WTC11 (cell line): ENCODE measurements around the gene ESRP2. TPM values are rescaled to one million over a fixed set of nuclear protein-coding genes. Genes with fewer than 3 reads are reported as not detected.

Source experiments
- ATAC-seq: fragments of 200-7000 bp; cut with Tn5 transposase; 2 replicates; pipeline ENCODE4 v1.10.0; 2021; ENCODE audit warnings: mild to moderate bottlenecking, moderate library complexity
- CTCF ChIA-PET: fragments of 300-600 bp; sonication (Branson Sonifier 250); formaldehyde crosslinking; loops from one replicate; lab custom pipeline; 2021; ENCODE audit warnings: antibody characterized with exemption; lab: Charles Lee
- POLR2A ChIA-PET: fragments of 350-600 bp; sonication (Branson Sonifier 250); formaldehyde crosslinking; loops from one replicate; lab custom pipeline; 2021; ENCODE audit warnings: antibody characterized with exemption; lab: Charles Lee
- DNase-seq: peaks from one replicate; pipeline ENCODE4 v3.0.0; 2021; ENCODE audit warnings: low spot score
- H3K27ac Mint-ChIP-seq: 2 replicates; pipeline ENCODE4 v1.8.0; 2021; ENCODE audit warnings: mixed read lengths
- H3K27me3 Mint-ChIP-seq: 2 replicates; pipeline ENCODE4 v1.8.0; 2021; ENCODE audit warnings: low read depth, mild to moderate bottlenecking, moderate library complexity, mixed read lengths
- H3K36me3 Mint-ChIP-seq: 2 replicates; pipeline ENCODE4 v1.8.0; 2021; ENCODE audit warnings: mixed read lengths
- H3K4me1 Mint-ChIP-seq: 2 replicates; pipeline ENCODE4 v1.8.0; 2022; ENCODE audit warnings: mixed read lengths
- H3K4me3 Mint-ChIP-seq: 2 replicates; pipeline ENCODE4 v1.8.0; 2021; ENCODE audit warnings: mild to moderate bottlenecking, moderate library complexity, mixed read lengths
- H3K9me3 Mint-ChIP-seq: 2 replicates; pipeline ENCODE4 v1.8.0; 2021; ENCODE audit warnings: mixed read lengths
- CREM ChIP-seq: sonication (generic); formaldehyde crosslinking; IDR thresholded peaks from 2 replicates; pipeline ENCODE4 v1.8.1; 2022; ENCODE audit warnings: mild to moderate bottlenecking, missing genetic modification reagents, moderate library complexity
- FOXK1 ChIP-seq: sonication (generic); formaldehyde crosslinking; IDR thresholded peaks from 2 replicates; pipeline ENCODE4 v1.8.0; 2022; ENCODE audit warnings: mild to moderate bottlenecking, moderate library complexity, missing genetic modification reagents
- FOXP1 ChIP-seq: sonication (generic); formaldehyde crosslinking; IDR thresholded peaks from 2 replicates; pipeline ENCODE4 v1.8.0; 2022; ENCODE audit warnings: missing genetic modification reagents, mild to moderate bottlenecking, moderate library complexity, borderline replicate concordance
- GABPB1 ChIP-seq: sonication (generic); formaldehyde crosslinking; IDR thresholded peaks from 2 replicates; pipeline ENCODE4 v1.8.1; 2023; ENCODE audit warnings: mild to moderate bottlenecking, missing genetic modification reagents
- KAT7 ChIP-seq: sonication (generic); formaldehyde crosslinking; IDR thresholded peaks from 2 replicates; pipeline ENCODE4 v1.8.1; 2023; ENCODE audit warnings: missing genetic modification reagents, mild to moderate bottlenecking, borderline replicate concordance
- MXD4 ChIP-seq: fragments of 250-450 bp; sonication (Bioruptor Pico); IDR thresholded peaks from 2 replicates; pipeline ENCODE4 v1.8.0; 2021; ENCODE audit warnings: mild to moderate bottlenecking, moderate library complexity, borderline replicate concordance
- MYBL2 ChIP-seq: sonication (generic); formaldehyde crosslinking; IDR thresholded peaks from 2 replicates; pipeline ENCODE4 v1.8.1; 2023; ENCODE audit warnings: mild to moderate bottlenecking, moderate library complexity, missing genetic modification reagents
- NFATC4 ChIP-seq: fragments of 250-450 bp; sonication (Bioruptor Pico); IDR thresholded peaks from 2 replicates; pipeline ENCODE4 v1.9.0; 2021; ENCODE audit warnings: mild to moderate bottlenecking
- OVOL2 ChIP-seq: fragments of 250-450 bp; sonication (Bioruptor Pico); IDR thresholded peaks from 2 replicates; pipeline ENCODE4 v1.9.0; 2021; ENCODE audit warnings: mild to moderate bottlenecking, borderline replicate concordance
- SMAD4 ChIP-seq: sonication (generic); formaldehyde crosslinking; IDR thresholded peaks from 2 replicates; pipeline ENCODE4 v1.8.0; 2022; ENCODE audit warnings: mild to moderate bottlenecking, missing genetic modification reagents
- SP1 ChIP-seq: sonication (generic); formaldehyde crosslinking; conservative IDR thresholded peaks from 2 replicates; pipeline ENCODE4 v1.8.1; 2022; ENCODE audit warnings: missing genetic modification reagents
- TP53 ChIP-seq: sonication (generic); formaldehyde crosslinking; IDR thresholded peaks from 2 replicates; pipeline ENCODE4 v1.8.1; 2023; ENCODE audit warnings: mild to moderate bottlenecking, missing genetic modification reagents
- ZBTB21 ChIP-seq: sonication (generic); formaldehyde crosslinking; IDR thresholded peaks from 2 replicates; pipeline ENCODE4 v1.8.1; 2023; ENCODE audit warnings: mild to moderate bottlenecking, missing genetic modification reagents, borderline replicate concordance
- ZNF263 ChIP-seq: sonication (generic); formaldehyde crosslinking; IDR thresholded peaks from 2 replicates; pipeline ENCODE4 v1.8.1; 2022; ENCODE audit warnings: low read depth, mild to moderate bottlenecking, moderate library complexity, missing genetic modification reagents
- ZNF671 ChIP-seq: fragments of 250-450 bp; sonication (Bioruptor Pico); IDR thresholded peaks from 2 replicates; pipeline ENCODE4 v1.8.0; 2021; ENCODE audit warnings: mild to moderate bottlenecking
- total RNA-seq: library from RNA; stranded (reverse); gene quantifications from 3 replicates; pipeline ENCODE4 v1.2.3, GENCODE V29; 2021
- TF ChIP-seq, protein P1 (sequence below): sonication (generic); formaldehyde crosslinking; IDR thresholded peaks from 2 replicates; pipeline ENCODE4 v1.8.1; 2022; ENCODE audit warnings: missing genetic modification reagents, borderline replicate concordance
- TF ChIP-seq, protein P2 (sequence below): sonication (generic); formaldehyde crosslinking; IDR thresholded peaks from 2 replicates; pipeline ENCODE4 v1.8.1; 2023; ENCODE audit warnings: mild to moderate bottlenecking, missing genetic modification reagents, moderate library complexity
- TF ChIP-seq, protein P3 (sequence below): sonication (generic); formaldehyde crosslinking; conservative IDR thresholded peaks from 2 replicates; pipeline ENCODE4 v1.8.1; 2023; ENCODE audit warnings: mild to moderate bottlenecking, low read depth, missing genetic modification reagents, moderate library complexity
- TF ChIP-seq, protein P4 (sequence below): sonication (generic); formaldehyde crosslinking; IDR thresholded peaks from 2 replicates; pipeline ENCODE4 v1.8.0; 2022; ENCODE audit warnings: missing genetic modification reagents
- TF ChIP-seq, protein P5 (sequence below): sonication (generic); formaldehyde crosslinking; IDR thresholded peaks from 2 replicates; pipeline ENCODE4 v1.8.1; 2022; ENCODE audit warnings: mild to moderate bottlenecking, moderate library complexity, missing genetic modification reagents
- TF ChIP-seq, protein P6 (sequence below): sonication (generic); formaldehyde crosslinking; IDR thresholded peaks from 2 replicates; pipeline ENCODE4 v1.8.1; 2023; ENCODE audit warnings: mild to moderate bottlenecking, missing genetic modification reagents
- TF ChIP-seq, protein P7 (sequence below): fragments of 250-450 bp; sonication (Bioruptor Pico); IDR thresholded peaks from 2 replicates; pipeline ENCODE4 v1.9.0; 2021; ENCODE audit warnings: mild to moderate bottlenecking

Gene ESRP2
- total RNA-seq, 1 experiment from 2014 or later: 55.0 TPM

DNA sequence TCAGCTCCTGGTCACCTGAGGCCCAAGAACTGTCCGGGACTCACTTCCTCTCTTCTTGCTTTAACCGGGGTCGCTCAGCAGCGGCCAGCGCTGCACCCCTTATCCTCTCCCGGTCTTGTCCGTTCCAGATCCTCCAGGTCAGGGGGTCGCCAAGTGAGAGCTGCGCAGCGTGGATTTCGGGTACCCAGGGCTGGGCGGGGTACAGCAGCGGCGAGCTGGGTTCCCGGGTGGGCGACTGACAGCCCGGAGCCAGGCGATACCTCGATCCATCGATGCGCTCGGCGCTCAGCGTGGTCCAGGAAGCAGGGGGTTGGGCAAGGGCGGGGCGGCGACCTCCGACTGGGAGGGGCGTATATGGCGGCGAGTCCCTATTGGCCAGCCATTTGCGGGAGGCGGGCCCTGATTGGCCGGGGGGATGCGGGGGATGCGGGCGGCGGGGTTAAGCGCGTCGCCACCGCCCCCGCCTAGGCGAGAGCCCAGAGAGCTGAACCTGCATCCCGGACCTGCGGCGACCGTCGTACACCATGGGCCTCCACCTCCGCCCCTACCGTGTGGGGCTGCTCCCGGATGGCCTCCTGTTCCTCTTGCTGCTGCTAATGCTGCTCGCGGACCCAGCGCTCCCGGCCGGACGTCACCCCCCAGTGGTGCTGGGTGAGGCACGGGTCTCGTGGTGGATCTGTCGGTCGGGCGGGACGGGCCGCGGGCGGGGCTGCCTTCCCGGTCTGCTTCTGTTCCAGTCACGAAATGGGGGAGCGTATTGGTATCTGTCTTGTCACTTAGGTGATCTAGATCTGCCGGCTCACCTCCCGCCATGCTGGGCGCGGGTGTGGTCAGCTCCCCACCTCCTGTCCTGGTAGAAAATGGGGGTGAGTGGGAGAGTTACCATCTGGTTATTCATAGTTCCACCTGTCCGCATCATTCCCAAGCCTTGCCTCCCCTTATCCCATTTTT, 9.3 kb upstream of the ESRP2 start, which contains the start of gene PLA2G15 (continued):
- TF ChIP-seq ZBTB21: 0 out of 2 replicates have a peak, but pooled peaks have one; percentile 3
- peak; percentile 68; the same call in 1 of the 2 replicates for TF ChIP-seq MYBL2 (CRISPR knock-in tag)
- peak; percentile 55; the same call in 1 of the 2 replicates for TF ChIP-seq FOXK1
- TF ChIP-seq SP1 (CRISPR knock-in tag): peak; percentile 99
- TF ChIP-seq SMAD4: no peak
- no peak for TF ChIP-seq ZNF671 (CRISPR knock-in tag)
- TF ChIP-seq GABPB1 (CRISPR knock-in tag): peak; percentile 56

DNA sequence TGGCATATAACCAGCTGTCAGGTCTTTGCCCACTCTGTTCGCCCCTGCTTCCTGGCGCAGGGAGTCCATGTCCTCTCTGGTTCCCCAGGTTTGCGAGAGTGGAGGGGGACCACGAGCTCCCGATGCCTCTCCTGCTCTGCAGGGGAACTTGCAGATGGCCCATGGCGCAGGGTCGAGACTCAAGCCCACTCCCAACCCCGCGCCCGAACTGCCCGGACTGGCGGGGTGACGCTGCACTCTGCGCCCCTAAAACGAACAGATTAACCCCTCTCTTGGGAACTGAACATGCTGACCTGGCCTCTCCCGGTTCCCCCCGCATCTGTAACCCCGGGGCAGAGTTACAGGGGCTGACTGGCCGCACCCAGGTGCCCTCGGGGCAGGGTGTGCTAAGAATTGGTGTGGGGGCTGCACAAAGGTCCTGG, 8.6 kb upstream of the ESRP2 start:
- peak overlapping the region; percentile 97 for H3K4me3 Mint-ChIP-seq

More for the DNA sequence above, 8.6 kb upstream of the ESRP2 start:
- no peak for ATAC-seq
- peaks cover 8% of the 10 kb centered on the region for H3K4me1 Mint-ChIP-seq
- peaks cover 40% of the 10 kb centered on the region for H3K27me3 Mint-ChIP-seq
- DNase-seq: no peak
- ChIA-PET POLR2A (interaction anchor here (0.9 kb wide), 1 partner anchor 159 kb away, joined by 3 read pairs; the partner anchor contains the start of gene NFATC3), CTCF (interaction anchor here (1.2 to 2.8 kb wide), 5 partner anchors 13 to 151 kb away, joined by 4 to 28 read pairs (median 5); partner anchors contain the start of gene SLC7A6)
- no peaks in the 10 kb centered on the region for H3K36me3 Mint-ChIP-seq
- H3K27ac Mint-ChIP-seq: no peak overlapping the region
- TF ChIP-seq FOXP1 (CRISPR knock-in tag): no peak
- TF ChIP-seq OVOL2 (CRISPR knock-in tag): no peak
- 0 out of 2 replicates have a peak, but pooled peaks have one; percentile 5 for TF ChIP-seq ZNF263 (CRISPR knock-in tag)
- no peak for TF ChIP-seq MXD4
- TF ChIP-seq, protein P1, sequence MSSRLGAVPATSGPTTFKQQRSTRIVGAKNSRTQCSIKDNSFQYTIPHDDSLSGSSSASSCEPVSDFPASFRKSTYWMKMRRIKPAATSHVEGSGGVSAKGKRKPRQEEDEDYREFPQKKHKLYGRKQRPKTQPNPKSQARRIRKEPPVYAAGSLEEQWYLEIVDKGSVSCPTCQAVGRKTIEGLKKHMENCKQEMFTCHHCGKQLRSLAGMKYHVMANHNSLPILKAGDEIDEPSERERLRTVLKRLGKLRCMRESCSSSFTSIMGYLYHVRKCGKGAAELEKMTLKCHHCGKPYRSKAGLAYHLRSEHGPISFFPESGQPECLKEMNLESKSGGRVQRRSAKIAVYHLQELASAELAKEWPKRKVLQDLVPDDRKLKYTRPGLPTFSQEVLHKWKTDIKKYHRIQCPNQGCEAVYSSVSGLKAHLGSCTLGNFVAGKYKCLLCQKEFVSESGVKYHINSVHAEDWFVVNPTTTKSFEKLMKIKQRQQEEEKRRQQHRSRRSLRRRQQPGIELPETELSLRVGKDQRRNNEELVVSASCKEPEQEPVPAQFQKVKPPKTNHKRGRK (CRISPR knock-in tag): no peak
- no peak for TF ChIP-seq NFATC4 (CRISPR knock-in tag)
- no peak for TF ChIP-seq KAT7 (CRISPR knock-in tag)
- TF ChIP-seq TP53 (CRISPR knock-in tag): no peak
- TF ChIP-seq, protein P2, sequence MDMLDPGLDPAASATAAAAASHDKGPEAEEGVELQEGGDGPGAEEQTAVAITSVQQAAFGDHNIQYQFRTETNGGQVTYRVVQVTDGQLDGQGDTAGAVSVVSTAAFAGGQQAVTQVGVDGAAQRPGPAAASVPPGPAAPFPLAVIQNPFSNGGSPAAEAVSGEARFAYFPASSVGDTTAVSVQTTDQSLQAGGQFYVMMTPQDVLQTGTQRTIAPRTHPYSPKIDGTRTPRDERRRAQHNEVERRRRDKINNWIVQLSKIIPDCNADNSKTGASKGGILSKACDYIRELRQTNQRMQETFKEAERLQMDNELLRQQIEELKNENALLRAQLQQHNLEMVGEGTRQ (CRISPR knock-in tag): no peak
- no peak for TF ChIP-seq CREM (CRISPR knock-in tag)
- TF ChIP-seq, protein P3, sequence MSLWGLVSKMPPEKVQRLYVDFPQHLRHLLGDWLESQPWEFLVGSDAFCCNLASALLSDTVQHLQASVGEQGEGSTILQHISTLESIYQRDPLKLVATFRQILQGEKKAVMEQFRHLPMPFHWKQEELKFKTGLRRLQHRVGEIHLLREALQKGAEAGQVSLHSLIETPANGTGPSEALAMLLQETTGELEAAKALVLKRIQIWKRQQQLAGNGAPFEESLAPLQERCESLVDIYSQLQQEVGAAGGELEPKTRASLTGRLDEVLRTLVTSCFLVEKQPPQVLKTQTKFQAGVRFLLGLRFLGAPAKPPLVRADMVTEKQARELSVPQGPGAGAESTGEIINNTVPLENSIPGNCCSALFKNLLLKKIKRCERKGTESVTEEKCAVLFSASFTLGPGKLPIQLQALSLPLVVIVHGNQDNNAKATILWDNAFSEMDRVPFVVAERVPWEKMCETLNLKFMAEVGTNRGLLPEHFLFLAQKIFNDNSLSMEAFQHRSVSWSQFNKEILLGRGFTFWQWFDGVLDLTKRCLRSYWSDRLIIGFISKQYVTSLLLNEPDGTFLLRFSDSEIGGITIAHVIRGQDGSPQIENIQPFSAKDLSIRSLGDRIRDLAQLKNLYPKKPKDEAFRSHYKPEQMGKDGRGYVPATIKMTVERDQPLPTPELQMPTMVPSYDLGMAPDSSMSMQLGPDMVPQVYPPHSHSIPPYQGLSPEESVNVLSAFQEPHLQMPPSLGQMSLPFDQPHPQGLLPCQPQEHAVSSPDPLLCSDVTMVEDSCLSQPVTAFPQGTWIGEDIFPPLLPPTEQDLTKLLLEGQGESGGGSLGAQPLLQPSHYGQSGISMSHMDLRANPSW (CRISPR knock-in tag): no peak
- TF ChIP-seq, protein P4, sequence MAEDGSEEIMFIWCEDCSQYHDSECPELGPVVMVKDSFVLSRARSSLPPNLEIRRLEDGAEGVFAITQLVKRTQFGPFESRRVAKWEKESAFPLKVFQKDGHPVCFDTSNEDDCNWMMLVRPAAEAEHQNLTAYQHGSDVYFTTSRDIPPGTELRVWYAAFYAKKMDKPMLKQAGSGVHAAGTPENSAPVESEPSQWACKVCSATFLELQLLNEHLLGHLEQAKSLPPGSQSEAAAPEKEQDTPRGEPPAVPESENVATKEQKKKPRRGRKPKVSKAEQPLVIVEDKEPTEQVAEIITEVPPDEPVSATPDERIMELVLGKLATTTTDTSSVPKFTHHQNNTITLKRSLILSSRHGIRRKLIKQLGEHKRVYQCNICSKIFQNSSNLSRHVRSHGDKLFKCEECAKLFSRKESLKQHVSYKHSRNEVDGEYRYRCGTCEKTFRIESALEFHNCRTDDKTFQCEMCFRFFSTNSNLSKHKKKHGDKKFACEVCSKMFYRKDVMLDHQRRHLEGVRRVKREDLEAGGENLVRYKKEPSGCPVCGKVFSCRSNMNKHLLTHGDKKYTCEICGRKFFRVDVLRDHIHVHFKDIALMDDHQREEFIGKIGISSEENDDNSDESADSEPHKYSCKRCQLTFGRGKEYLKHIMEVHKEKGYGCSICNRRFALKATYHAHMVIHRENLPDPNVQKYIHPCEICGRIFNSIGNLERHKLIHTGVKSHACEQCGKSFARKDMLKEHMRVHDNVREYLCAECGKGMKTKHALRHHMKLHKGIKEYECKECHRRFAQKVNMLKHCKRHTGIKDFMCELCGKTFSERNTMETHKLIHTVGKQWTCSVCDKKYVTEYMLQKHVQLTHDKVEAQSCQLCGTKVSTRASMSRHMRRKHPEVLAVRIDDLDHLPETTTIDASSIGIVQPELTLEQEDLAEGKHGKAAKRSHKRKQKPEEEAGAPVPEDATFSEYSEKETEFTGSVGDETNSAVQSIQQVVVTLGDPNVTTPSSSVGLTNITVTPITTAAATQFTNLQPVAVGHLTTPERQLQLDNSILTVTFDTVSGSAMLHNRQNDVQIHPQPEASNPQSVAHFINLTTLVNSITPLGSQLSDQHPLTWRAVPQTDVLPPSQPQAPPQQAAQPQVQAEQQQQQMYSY (CRISPR knock-in tag): no peak
- TF ChIP-seq, protein P5, sequence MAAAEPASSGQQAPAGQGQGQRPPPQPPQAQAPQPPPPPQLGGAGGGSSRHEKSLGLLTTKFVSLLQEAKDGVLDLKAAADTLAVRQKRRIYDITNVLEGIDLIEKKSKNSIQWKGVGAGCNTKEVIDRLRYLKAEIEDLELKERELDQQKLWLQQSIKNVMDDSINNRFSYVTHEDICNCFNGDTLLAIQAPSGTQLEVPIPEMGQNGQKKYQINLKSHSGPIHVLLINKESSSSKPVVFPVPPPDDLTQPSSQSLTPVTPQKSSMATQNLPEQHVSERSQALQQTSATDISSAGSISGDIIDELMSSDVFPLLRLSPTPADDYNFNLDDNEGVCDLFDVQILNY (CRISPR knock-in tag): 0 out of 2 replicates have a peak, but pooled peaks have one; percentile 11
- TF ChIP-seq, protein P6, sequence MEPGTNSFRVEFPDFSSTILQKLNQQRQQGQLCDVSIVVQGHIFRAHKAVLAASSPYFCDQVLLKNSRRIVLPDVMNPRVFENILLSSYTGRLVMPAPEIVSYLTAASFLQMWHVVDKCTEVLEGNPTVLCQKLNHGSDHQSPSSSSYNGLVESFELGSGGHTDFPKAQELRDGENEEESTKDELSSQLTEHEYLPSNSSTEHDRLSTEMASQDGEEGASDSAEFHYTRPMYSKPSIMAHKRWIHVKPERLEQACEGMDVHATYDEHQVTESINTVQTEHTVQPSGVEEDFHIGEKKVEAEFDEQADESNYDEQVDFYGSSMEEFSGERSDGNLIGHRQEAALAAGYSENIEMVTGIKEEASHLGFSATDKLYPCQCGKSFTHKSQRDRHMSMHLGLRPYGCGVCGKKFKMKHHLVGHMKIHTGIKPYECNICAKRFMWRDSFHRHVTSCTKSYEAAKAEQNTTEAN (CRISPR knock-in tag): no peak
- TF ChIP-seq, protein P7, sequence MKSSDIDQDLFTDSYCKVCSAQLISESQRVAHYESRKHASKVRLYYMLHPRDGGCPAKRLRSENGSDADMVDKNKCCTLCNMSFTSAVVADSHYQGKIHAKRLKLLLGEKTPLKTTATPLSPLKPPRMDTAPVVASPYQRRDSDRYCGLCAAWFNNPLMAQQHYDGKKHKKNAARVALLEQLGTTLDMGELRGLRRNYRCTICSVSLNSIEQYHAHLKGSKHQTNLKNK: no peak
- H3K9me3 Mint-ChIP-seq: no peaks in the 10 kb centered on the region
